NCI-H82 (cell line): ENCODE results near the gene RAB6C.
"Not testable (repeated sequence)": the region's sequence is repeated elsewhere in the genome, so short reads cannot be mapped to it uniquely, and the experiment has no call there.

Experiments used
- DNase-seq: peaks from one replicate; lab custom pipeline; 2025; lab: John Stamatoyannopoulos, UW

Gene RAB6C

DNA sequence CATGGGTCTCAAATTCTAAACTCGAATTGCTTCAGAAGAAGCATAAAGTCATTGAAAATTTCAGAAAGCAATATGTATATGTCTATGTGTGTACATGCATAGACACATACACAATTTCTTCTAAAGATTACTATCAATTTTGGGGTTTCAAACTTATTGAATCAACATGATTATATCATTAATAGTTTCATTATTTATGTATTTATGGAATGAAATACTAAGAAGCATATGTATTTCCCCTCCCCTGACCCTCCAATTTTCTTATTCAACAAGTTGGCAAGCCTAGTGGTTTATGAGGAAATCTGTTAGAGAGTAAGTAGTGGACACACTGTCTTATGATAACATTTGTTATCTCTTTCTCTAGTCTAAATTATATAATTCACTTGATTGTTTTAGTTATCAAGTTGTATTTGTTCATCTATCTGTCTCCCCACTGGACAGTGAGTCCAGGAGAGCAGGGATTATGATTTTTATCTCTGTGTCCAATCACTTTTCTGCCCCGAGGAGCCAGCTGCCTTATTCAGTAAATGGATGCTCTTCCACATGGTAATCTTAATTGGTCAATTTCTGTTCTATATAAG lies 17.3 kb downstream of the RAB6C start:
- not testable (repeated sequence) for DNase-seq

DNA sequence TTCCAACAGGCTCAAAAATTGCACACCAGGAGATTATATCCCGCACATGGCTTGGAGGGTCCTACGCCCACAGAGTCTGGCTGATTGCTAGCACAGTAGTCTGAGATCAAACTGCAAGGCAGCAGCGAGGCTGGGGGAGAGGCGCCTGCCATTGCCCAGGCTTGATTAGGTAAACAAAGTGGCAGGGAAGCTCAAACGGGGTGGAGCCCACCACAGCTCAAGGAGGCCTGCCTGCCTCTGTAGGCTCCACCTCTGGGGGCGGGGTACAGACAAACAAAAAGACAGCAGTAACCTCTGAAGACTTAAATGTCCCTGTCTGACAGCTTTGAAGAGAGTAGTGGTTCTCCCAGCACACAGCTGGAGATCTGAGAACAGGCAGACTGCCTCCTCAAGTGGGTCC lies 19.3 kb downstream of the RAB6C start:
- DNase-seq = not testable (repeated sequence)

DNA sequence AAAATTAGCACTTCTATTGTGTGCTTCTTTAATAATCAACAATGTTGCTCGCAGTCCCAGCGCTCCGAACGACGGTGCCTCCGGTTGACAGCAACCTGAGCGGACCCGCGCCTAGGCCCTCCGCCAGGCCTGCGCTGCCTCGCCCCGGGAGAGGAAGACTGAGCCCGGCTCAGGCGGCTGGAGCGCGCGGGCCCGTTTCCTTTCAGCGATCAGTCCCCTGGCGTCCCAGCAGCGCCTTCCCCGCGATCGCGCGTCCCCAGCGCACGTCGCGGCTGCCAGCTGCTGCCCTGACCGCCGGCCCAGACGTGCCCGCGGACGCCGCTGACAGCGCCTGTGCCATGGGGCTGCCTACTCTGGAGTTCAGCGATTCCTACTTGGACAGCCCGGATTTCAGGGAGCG lies 26.4 kb downstream of the RAB6C start:
- peak; percentile 18 for DNase-seq

DNA sequence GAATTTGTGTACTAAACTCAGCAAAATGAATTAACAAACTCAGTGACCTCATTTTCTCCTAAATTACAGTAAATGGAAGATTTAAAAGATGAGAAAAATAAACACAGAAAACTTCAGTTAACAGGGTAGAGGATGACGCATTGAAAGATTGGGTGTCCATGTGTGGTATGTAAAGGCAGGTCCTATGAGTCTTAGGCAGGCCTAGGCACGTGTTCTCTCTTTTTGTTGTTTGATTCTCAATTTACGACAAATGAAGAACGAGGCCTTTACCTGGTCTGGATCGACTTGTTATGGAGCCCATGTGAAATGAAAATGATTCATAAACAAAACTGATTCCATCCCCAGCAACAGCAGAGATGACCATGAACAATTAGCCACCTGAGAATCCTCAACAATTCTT lies 37.2 kb downstream of the RAB6C start:
- DNase-seq = not testable (repeated sequence)

DNA sequence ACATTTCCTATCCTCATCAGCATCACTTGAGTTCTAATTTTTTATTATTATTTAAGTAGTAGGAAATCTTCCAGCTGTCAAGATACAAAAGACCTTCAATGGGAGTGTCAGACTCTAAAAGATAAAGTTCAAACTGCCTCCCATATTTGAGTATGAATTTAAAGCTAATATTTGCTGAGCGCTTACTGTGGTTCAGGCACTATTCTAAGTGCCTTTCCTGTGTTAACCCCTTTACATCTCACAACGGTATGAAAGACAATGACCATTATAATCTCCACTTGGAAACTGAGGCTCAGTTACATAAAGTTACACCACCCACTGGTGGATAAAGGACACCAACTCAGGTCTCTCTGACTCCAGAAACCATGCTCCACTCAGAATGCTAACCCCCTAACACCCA lies 39.9 kb downstream of the RAB6C start:
- no peak for DNase-seq

DNA sequence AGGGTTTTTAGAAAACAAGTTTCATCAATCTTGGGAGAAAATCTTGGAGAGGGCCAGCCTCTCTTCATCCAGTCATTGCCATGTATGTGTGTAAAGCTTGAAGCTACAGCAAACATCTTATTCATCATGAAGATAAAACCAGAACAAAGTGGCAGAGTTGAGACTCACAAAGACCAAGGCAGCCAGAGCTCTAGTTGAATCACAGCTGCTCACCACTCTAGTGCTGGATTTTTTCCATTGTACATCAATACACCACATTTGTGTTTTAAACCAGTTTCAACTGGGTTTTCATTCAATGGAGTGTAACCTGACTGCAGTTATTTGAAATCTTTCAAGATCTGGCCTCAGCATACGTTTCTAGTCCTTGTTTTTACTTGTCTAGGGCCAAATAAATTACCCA lies 40.6 kb downstream of the RAB6C start:
- not testable (repeated sequence) for DNase-seq

DNA sequence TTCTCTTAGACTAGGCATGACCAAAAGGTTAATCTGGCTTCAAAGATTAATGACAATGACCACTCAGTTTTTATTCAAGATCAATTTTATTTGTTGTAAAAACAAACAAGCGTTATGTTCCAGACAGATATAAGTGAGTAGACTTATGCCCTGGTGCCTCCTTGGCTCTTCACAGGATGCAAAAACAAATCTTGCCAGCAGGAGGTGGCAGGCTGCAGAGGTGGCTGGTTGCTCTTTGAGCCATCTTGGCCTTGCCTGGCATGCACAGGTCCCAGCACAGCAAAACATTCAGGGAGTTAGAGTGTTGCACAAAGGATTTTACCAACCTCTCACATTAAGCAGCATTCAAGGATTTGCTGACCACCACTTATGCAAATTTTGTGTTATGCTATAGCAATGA lies 46.5 kb downstream of the RAB6C start:
- DNase-seq = peak; percentile 6
